Tibial nerve (tissue), 4 donors: ENCODE data around the gene ELOVL6.
"Not testable (repeated sequence)": the region's sequence is repeated elsewhere in the genome, so short reads cannot be mapped to it uniquely, and the experiment has no call there.

Source experiments
- CTCF ChIP-seq, 5 experiments: fragments of 200-600 bp in 3 of 5; fragments of 450-650 bp in 2 of 5; sonication (generic) in 3 of 5; IDR thresholded peaks; one replicate each; pipeline ENCODE4 v1.5.1; 2016 to 2019; ENCODE audit warnings: antibody characterized with exemption in 5 of 5, mild to moderate bottlenecking in 3 of 5, moderate library complexity in 2 of 5
- EP300 ChIP-seq, 2 donors: sonication (generic); formaldehyde crosslinking; IDR thresholded peaks; one replicate each; pipeline ENCODE4 v1.6.1; 2017; ENCODE audit warnings: antibody characterized with exemption in 2 of 2, mild to moderate bottlenecking in 1 of 2
- POLR2A ChIP-seq, 2 donors: fragments of 450-650 bp; IDR thresholded peaks; one replicate each; pipeline ENCODE4 v1.6.1; 2017; ENCODE audit warnings: antibody characterized with exemption in 2 of 2, mild to moderate bottlenecking in 2 of 2, moderate library complexity in 2 of 2

GRCh38 chr4:110193287-110193686 is 5.1 kb downstream of the ELOVL6 start:
- TF ChIP-seq POLR2A, CTCF, EP300 (IDR thresholded peaks at IDR 0.05): not testable (repeated sequence)
